Bronchial epithelial cell (primary cell): Measurements from ENCODE around the gene SEC23IP. TPM values are rescaled to one million over a fixed set of nuclear protein-coding genes. Genes with fewer than 3 reads are reported as not detected.

Experiments
- DNase-seq: peaks from one replicate; pipeline ENCODE4 v3.0.0-alpha.2; 2010; ENCODE audit warnings: low read depth
- FAIRE-seq: peaks from 2 replicates; lab custom pipeline; 2011; peaks lifted over from hg19 to GRCh38; lab: Jason Lieb, UNC
- H3K27me3 ChIP-seq: 2 replicates; pipeline ENCODE4 v1.5.1; 2011; ENCODE audit warnings: low read length; ENCODE audit not compliant: control insufficient read depth, insufficient read depth
- H3K36me3 ChIP-seq: 2 replicates; pipeline ENCODE4 v1.5.1; 2011; ENCODE audit warnings: low read length; ENCODE audit not compliant: control insufficient read depth, insufficient read depth
- H3K4me3 ChIP-seq: 2 replicates; pipeline ENCODE4 v1.5.1; 2011; ENCODE audit warnings: mild to moderate bottlenecking, low read depth, low read length, control low read depth
- total RNA-seq: library from RNA; depleted of rRNA; stranded (reverse); fragments of >200 nt; gene quantifications from 2 replicates; pipeline ENCODE4 v1.2.1, GENCODE V29; 2014
- TF ChIP-seq, protein P1 (sequence below): IDR thresholded peaks from 2 replicates; pipeline ENCODE4 v1.5.1; 2011; ENCODE audit warnings: mild to moderate bottlenecking, moderate library complexity, low read length, control low read depth, inconsistent platforms; ENCODE audit not compliant: insufficient read depth, severe bottlenecking

Gene SEC23IP
- total RNA-seq, 1 donor from 2014 or later: 10.3 TPM

DNA sequence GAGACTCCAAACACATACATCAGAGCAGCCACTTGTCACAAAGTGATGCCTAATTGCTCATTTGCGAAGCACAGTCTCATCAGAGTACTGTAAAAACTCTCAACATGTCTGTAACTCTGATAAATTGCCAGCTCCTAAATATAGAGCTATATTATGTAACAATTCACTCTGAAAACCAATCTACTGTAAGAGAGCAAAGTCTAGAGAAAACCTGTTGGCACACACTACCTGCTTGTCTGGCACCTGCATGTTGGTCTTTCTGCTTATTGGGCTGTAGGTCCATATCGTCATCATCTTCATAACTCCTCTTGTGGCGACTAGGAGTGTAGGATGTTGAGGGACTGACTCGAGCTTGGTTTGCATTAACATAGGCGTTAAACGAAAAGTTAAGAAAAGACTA is 39.7 kb upstream of the SEC23IP start:
- no peak for DNase-seq
- no peaks in the 10 kb centered on the region for H3K27me3 ChIP-seq
- TF ChIP-seq, protein P1, sequence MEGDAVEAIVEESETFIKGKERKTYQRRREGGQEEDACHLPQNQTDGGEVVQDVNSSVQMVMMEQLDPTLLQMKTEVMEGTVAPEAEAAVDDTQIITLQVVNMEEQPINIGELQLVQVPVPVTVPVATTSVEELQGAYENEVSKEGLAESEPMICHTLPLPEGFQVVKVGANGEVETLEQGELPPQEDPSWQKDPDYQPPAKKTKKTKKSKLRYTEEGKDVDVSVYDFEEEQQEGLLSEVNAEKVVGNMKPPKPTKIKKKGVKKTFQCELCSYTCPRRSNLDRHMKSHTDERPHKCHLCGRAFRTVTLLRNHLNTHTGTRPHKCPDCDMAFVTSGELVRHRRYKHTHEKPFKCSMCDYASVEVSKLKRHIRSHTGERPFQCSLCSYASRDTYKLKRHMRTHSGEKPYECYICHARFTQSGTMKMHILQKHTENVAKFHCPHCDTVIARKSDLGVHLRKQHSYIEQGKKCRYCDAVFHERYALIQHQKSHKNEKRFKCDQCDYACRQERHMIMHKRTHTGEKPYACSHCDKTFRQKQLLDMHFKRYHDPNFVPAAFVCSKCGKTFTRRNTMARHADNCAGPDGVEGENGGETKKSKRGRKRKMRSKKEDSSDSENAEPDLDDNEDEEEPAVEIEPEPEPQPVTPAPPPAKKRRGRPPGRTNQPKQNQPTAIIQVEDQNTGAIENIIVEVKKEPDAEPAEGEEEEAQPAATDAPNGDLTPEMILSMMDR: no peak
- H3K4me3 ChIP-seq: no peak overlapping the region
- peaks cover 10% of the 10 kb centered on the region for H3K36me3 ChIP-seq
- no peak for FAIRE-seq

DNA sequence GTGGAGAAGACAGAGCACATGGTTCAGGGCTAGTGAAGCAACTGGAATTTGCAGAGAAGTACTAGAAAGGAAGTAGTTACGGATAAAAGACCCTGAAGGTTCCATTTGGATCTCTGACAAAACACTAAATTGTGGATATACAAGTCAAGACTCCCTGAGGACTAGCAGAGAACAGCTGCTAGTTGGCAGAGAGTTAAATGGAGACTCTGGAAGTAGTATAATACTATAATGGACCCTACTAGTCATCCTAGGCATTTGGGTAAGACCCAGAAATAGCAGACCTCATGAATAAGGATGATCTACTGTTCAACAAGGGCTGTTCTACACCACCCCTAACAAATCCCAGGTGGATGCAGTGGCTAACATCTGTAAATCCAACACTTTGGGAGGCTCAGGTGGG is 39.0 kb upstream of the SEC23IP start:
- TF ChIP-seq, protein P1: no peak

DNA sequence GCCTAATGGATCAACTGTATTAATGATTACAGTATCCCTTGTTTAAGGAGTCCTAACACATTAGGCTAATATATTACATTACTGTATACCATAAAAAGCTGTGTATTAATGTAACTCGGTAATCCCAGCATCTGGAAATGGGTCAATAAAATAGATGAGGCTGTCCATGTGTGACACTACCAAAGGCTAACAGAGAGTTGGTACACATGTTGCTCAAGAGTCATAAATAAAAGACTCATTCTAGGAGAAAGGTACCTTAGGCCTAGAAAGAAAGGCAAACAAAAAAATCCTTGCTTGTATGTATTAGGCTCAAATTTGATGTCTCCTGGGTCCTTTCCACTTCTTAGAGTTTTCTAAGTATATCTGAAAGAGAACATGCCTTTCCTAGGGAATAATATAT is 34.5 kb upstream of the SEC23IP start:
- peaks cover 6% of the 10 kb centered on the region for H3K36me3 ChIP-seq
- DNase-seq (no peak), FAIRE-seq (no peak)
- TF ChIP-seq, protein P1: no peak
- H3K27me3 ChIP-seq: no peaks in the 10 kb centered on the region
- H3K4me3 ChIP-seq: no peak overlapping the region

More for the DNA sequence above, 39.0 kb upstream of the SEC23IP start:
- Histone ChIP-seq H3K36me3 (peaks cover 10% of the 10 kb centered on the region), H3K27me3 (no peaks in the 10 kb centered on the region), H3K4me3 (no peak overlapping the region)
- no peak for DNase-seq
- no peak for FAIRE-seq

DNA sequence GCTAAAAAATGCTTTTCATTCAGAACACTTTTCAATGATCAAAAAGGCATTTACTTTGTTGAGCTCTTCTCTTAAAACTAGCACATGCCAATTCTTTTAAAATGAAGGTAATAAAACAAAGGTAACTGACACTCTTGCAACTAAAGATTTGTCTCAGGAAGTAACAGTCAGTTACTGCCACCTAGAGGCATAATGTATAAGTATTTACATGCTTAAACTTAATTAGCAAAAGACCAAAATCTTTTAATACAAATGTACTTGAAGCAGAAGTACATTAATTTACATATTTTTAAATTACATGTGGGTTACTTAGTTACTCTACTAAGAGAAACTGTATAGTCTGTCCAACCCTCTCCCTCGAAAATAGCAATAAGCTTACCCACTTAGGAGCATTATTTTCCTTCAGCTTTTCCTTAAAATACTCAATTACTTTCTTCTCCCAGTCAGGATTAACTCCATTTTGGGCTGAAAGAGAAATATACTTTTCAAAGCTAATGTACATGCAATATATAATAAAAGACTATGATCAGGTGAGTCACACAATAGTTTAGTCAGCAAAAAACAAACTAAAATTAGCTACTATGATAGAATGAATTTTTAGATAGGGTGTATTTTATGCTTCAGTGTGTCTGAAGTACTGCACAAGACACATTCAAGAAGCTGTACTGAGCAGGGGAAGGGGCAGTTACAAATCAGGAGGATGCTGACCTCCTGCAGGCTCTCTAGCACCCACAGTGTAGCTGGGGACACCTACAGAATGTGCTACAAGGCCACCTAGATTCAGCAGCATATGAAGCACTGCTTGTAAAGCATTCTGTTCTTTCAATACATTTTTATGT is 32.9 kb upstream of the SEC23IP start:
- FAIRE-seq (no peak), DNase-seq (peak; percentile 70)
- Histone ChIP-seq H3K36me3 (no peaks in the 10 kb centered on the region), H3K27me3 (no peaks in the 10 kb centered on the region), H3K4me3 (no peak overlapping the region)
- TF ChIP-seq, protein P1: peak; percentile 27

DNA sequence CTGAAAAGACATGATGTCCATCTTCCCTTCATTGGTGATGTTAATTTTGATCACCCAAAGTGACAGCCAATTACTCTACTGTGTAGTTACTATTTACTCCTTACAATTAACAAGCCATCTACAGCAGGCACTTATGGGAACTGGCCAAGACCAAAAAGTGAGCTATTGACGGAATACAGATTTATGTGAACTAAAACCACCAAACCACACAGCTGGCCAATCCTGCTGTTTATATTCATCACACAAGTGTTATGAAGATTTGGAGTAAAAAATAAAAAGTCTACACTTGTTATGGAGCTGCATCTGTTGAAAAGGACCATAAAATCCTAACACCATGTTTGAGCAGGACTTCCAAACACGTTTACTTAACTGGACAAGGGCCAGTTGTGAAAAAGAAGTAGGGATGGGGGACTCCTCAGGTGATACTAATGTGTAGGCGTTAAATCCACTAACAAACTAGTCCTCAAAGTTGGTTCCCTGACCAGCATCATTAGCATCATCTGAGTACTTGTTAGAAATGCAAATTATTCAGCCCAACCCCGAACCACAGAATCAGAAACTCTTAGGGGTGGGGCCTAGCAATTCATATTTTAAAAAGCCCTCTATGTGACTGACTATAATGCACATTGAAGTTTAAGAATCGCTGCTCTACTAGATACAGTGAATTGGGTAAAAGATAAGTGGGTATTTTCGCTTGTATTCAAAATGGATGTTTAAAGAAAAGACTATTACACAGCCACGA is 31.5 kb upstream of the SEC23IP start:
- no peak overlapping the region for H3K4me3 ChIP-seq
- TF ChIP-seq, protein P1: no peak
- H3K36me3 ChIP-seq: no peaks in the 10 kb centered on the region
- DNase-seq (no peak), FAIRE-seq (no peak)
- H3K27me3 ChIP-seq: no peaks in the 10 kb centered on the region
